Stimulated activated CD4-positive, alpha-beta T cell treated with anti-CD3 and anti-CD28 coated beads, Interleukin-1b, Interleukin-23, amount 100 ng/mL, for 4 hours (primary cell): ENCODE measurements around the gene SLC39A5.
"Not testable (repeated sequence)": the region's sequence is repeated elsewhere in the genome, so short reads cannot be mapped to it uniquely, and the experiment has no call there.

Source experiments
- DNase-seq, 2 donors: peaks; one replicate each; pipeline ENCODE4 v3.0.0-alpha.2; 2020; ENCODE audit warnings: low read depth in 2 of 2

The SLC39A5 gene

GRCh38 chr12:56229916-56230431, at the start of gene SLC39A5:
Gene SLC39A5 (plus strand): TSS chr12:56230051. CDS start chr12:56231275, 1,224 bp downstream.
- no peak for DNase-seq

- DNase-seq = no peak
These were observed 42.9 kb upstream of the SLC39A5 start for GRCh38 chr12:56186957-56187356.

GRCh38 chr12:56188131-56188777, 41.6 kb upstream of the SLC39A5 start:
- DNase-seq = no peak

- peak; percentile 5 to 12 for DNase-seq
These were observed 41.1 kb upstream of the SLC39A5 start for GRCh38 chr12:56188778-56189098.

- DNase-seq = peak; percentile 71 to 80
These were observed 40.5 kb upstream of the SLC39A5 start, which contains the start of gene SMARCC2 for GRCh38 chr12:56189099-56189917. Gene SMARCC2 (minus strand): TSS chr12:56189483. CDS start chr12:56189461, 22 bp downstream.

GRCh38 chr12:56189918-56190694, 39.7 kb upstream of the SLC39A5 start:
- peak; percentile 76 to 84 for DNase-seq

- no peak for DNase-seq
These were observed 39.1 kb upstream of the SLC39A5 start for GRCh38 chr12:56190695-56191155.

- DNase-seq = no peak
These were observed 37.3 kb upstream of the SLC39A5 start for GRCh38 chr12:56192582-56192981.

- peak; percentile 40 to 67 for DNase-seq
These were observed 36.7 kb upstream of the SLC39A5 start for GRCh38 chr12:56193025-56193578.

GRCh38 chr12:56196818-56197550, 32.9 kb upstream of the SLC39A5 start:
- not testable (repeated sequence) for DNase-seq

- DNase-seq = no peak
These were observed 31.8 kb upstream of the SLC39A5 start for GRCh38 chr12:56197921-56198635.

GRCh38 chr12:56198836-56199235, 31.0 kb upstream of the SLC39A5 start:
- DNase-seq = no peak

- no peak for DNase-seq
These were observed 27.5 kb upstream of the SLC39A5 start for GRCh38 chr12:56202366-56202765.

GRCh38 chr12:56202838-56203237, 27.0 kb upstream of the SLC39A5 start:
- DNase-seq = no peak

- DNase-seq = no peak
These were observed 25.6 kb upstream of the SLC39A5 start for GRCh38 chr12:56204275-56204674.

GRCh38 chr12:56205445-56205844, 24.4 kb upstream of the SLC39A5 start:
- DNase-seq = no peak

- no peak for DNase-seq
These were observed 23.2 kb upstream of the SLC39A5 start for GRCh38 chr12:56206452-56207166.

- no peak for DNase-seq
These were observed 21.8 kb upstream of the SLC39A5 start for GRCh38 chr12:56208006-56208405.

GRCh38 chr12:56212361-56212760, 17.5 kb upstream of the SLC39A5 start:
- no peak for DNase-seq

GRCh38 chr12:56213878-56214277, 16.0 kb upstream of the SLC39A5 start:
- no peak for DNase-seq
